PFSK-1 (cell line): ENCODE data around the gene LRRTM1.

Source experiments
- FOXP2 ChIP-seq: optimal IDR thresholded peaks from 2 replicates; pipeline ENCODE3; 2011; ENCODE audit warnings: borderline replicate concordance, control low read depth, inconsistent platforms; ENCODE audit not compliant: insufficient read depth; ENCODE audit errors: extremely low read length, extremely low read depth
- POLR2AphosphoS5 ChIP-seq: IDR thresholded peaks from 2 replicates; pipeline ENCODE4 v1.6.1; 2012; ENCODE audit warnings: low read depth, mild to moderate bottlenecking, control low read depth, low read length, moderate library complexity
- REST ChIP-seq, 2 experiments: IDR thresholded peaks; 2 replicates each; pipeline versions ENCODE4 v1.6.1 to v1.8.0; 2011 to 2012; ENCODE audit warnings: low read depth in 2 of 2, low read length in 2 of 2, control low read depth in 1 of 2, inconsistent platforms in 1 of 2, mild to moderate bottlenecking in 1 of 2, moderate library complexity in 1 of 2; ENCODE audit not compliant: insufficient read depth in 1 of 2
- SIN3A ChIP-seq: IDR thresholded peaks from 2 replicates; pipeline ENCODE4 v1.6.1; 2012; ENCODE audit warnings: mild to moderate bottlenecking, low read length, moderate library complexity, borderline replicate concordance; ENCODE audit not compliant: insufficient read depth
- TAF1 ChIP-seq: IDR thresholded peaks from 2 replicates; pipeline ENCODE4 v1.6.1; 2012; ENCODE audit warnings: low read length, control low read depth, borderline replicate concordance; ENCODE audit not compliant: insufficient read depth

The LRRTM1 gene

GRCh38 chr2:80330527-80331450 is 26.2 kb upstream of the LRRTM1 start:
- TF ChIP-seq POLR2AphosphoS5: no peak
- TF ChIP-seq FOXP2: no peak
- no peak for TF ChIP-seq TAF1
- TF ChIP-seq REST (IDR thresholded peaks at IDR 0.05; ENCODE audit: insufficient read depth in 1 of 2, low read depth in 2 of 2, low read length in 2 of 2): no peak
- no peak for TF ChIP-seq SIN3A

GRCh38 chr2:80329491-80329890 is 24.9 kb upstream of the LRRTM1 start:
- TF ChIP-seq POLR2AphosphoS5 (no peak), TAF1 (no peak), REST (IDR thresholded peaks at IDR 0.05; ENCODE audit: insufficient read depth in 1 of 2, low read depth in 2 of 2, low read length in 2 of 2) (no peak), FOXP2 (no peak), SIN3A (no peak)

GRCh38 chr2:80328159-80328571 is 23.6 kb upstream of the LRRTM1 start:
- no peak for TF ChIP-seq TAF1
- no peak for TF ChIP-seq REST (IDR thresholded peaks at IDR 0.05; ENCODE audit: insufficient read depth in 1 of 2, low read depth in 2 of 2, low read length in 2 of 2)
- TF ChIP-seq POLR2AphosphoS5: no peak
- no peak for TF ChIP-seq FOXP2
- TF ChIP-seq SIN3A: no peak

GRCh38 chr2:80326861-80327260 is 22.3 kb upstream of the LRRTM1 start:
- TF ChIP-seq REST (IDR thresholded peaks at IDR 0.05; ENCODE audit: insufficient read depth in 1 of 2, low read depth in 2 of 2, low read length in 2 of 2) (no peak), SIN3A (no peak), TAF1 (no peak), FOXP2 (no peak), POLR2AphosphoS5 (no peak)

- TF ChIP-seq POLR2AphosphoS5: no peak
- no peak for TF ChIP-seq FOXP2
- no peak for TF ChIP-seq SIN3A
- no peak for TF ChIP-seq TAF1
- TF ChIP-seq REST (IDR thresholded peaks at IDR 0.05; ENCODE audit: insufficient read depth in 1 of 2, low read depth in 2 of 2, low read length in 2 of 2): no peak
Measured at GRCh38 chr2:80326214-80326613, 21.7 kb upstream of the LRRTM1 start.
